Stimulated activated CD8-positive, alpha-beta memory T cell treated with anti-CD3 and anti-CD28 coated beads, Interleukin-7, amount 100 ng/mL, for 1 hour (primary cell): ENCODE results near the gene ZBTB4.
"Not testable (repeated sequence)": the region's sequence is repeated elsewhere in the genome, so short reads cannot be mapped to it uniquely, and the experiment has no call there.

ENCODE experiments used
- DNase-seq, 2 donors: peaks; one replicate each; pipeline ENCODE4 v3.0.0-alpha.2; 2020; ENCODE audit warnings: low read depth in 2 of 2

Gene ZBTB4

GRCh38 chr17:7495906-7496434, 16.5 kb upstream of the ZBTB4 start:
- no peak for DNase-seq

DNA sequence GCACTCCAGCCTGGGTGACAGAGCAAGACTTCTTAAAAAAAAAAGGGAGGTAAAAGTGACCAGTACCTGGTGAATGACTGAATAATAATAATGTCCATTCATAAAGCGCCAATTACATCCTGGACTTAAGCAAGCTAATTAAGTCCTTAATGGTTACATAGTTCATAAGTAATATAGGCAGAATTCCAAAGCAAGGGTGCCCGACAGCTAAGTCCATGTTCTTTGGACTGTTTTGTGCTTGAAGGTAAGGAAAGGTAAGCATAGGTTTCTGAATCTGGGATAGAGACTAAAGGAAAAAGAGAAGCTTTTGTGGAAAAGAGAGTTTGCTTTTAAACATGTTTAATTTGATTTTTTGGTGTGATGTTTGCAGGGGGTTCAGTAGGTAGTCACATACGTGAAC, 14.5 kb upstream of the ZBTB4 start:
- no peak for DNase-seq

DNA sequence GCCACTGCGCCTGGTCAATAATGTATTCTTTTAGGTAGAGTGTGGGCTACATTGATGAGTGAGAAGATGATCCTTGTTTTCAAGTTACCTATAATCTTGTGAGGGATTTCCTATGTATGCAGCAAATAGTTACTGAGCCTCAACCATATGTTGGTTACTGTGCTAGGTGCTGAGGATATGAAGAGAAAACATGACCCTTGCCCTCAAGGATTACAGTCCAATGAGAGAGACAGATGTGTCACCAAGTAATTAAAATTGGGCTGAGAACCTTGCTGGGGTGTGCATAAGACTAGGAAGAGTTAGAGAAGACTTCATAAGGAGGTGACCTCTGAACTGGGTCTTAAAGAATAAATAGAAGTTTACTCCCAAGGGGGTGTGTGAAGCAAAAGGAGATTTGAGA, 12.2 kb upstream of the ZBTB4 start:
- DNase-seq = no peak

DNA sequence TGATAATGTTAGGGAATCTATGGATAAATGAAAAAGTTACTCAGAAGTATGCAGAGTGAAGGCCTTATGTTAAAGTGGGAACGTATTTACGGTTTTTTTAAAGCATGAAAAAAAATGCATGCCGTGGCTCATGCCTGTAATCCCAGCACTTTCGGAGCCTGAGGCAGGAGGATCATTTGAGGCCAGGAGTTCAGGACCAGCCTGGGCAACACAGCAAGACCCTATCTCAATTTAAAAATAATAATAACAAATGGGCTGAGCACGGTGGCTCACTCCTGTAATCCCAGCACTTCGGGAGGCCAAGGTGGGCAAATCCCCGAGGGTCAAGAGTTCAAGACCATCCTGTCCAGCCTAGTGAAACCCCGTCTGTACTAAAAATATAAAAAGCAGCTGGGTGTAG, 10.7 kb upstream of the ZBTB4 start:
- DNase-seq = no peak

DNA sequence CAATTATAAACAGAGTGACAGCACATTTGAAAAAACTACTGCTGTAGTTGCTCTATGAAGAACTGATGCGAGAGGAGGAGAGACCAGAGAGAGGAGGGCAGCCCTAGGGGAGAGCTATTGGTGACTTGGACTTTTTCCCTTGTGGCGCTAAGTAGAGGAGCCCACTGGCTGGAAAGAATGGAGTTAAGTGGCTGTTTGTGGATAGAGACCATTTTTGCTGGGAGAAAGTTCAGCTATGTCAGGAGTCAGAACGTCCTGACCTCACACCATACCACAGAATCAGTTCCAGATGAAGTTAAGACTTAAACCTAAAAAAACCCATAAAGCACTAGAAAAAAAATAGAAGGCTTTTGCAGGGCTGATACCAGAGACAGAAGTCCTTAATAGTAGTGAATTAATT, 6.8 kb upstream of the ZBTB4 start:
- DNase-seq = no peak

- no peak for DNase-seq
Observed at GRCh38 chr17:7484919-7485377, 5.5 kb upstream of the ZBTB4 start.

GRCh38 chr17:7484067-7484918, 4.9 kb upstream of the ZBTB4 start, which contains the start of gene POLR2A:
TSS of gene POLR2A (plus strand) at chr17:7484366.
- DNase-seq = peak; percentile 98 to 99

- DNase-seq = peak; percentile 84 to 88
Observed at GRCh38 chr17:7483255-7484066, 4.0 kb upstream of the ZBTB4 start.

DNA sequence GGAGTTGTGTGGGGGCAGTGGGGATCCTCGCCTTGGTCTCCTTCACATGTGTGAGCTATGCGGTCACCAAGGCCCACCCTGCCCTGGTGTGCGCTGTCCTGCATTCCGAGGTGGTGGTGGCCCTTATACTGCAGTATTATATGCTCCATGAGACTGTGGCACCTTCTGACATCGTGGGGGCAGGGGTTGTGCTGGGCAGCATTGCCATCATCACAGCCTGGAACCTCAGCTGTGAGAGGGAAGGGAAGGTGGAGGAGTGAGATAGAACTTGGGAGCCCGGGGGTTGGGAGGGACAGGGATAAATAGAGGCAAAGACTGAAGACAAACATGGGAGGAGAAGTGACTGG, 3.3 kb upstream of the ZBTB4 start:
- DNase-seq = not testable (repeated sequence)

GRCh38 chr17:7481842-7482741, 2.7 kb upstream of the ZBTB4 start:
- not testable (repeated sequence) for DNase-seq

GRCh38 chr17:7481275-7481674, 1.8 kb upstream of the ZBTB4 start, which contains the start of gene SLC35G6:
TSS of gene SLC35G6 (plus strand) at chr17:7481446. CDS start at chr17:7481517, 71 bp downstream.
- DNase-seq = not testable (repeated sequence)

- DNase-seq = no peak
Observed at GRCh38 chr17:7480089-7480384, 606 bp upstream of the ZBTB4 start.

DNA sequence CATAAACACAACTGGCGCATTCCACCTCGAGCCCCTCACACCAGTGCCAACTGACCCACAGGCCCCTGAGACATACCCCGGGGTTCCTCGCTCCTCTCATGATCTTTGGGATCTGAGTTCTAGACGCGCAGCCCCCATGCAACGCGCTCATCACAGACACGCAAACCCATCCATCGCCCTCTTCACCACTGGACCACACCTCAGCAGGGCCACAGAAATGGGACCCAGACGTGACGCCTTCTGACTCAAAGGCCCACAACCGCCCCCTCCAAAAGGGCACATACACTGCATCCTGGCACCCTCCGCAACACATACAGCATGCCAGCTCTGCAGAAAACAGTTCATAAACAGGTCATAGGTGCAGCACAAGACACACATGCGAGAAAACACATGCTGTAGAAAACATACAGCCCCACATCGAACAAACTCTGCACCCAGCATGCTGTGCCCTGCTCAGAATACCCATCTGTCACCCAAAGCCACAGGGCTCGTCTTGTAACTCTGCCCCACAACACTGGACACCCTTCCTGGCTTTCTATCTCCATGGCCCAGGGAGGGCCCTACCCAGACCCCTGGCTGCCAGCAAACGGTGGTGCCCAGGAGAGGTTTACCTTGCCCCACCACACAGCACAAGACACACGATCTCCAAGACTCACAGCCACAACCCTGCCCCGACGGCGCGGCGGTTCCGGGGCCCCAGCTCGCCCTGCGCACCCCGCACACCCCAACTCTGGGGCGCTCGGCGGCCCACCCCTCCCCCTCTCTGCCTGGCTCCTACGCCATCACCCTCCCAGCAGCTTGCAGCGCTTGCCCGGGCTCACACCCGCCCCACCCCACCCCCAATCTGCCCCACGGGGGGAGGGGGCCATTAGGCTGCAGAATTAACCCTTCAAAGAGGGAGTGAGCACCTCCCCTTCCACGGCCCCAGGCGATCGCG, 887 bp downstream of the ZBTB4 start:
- no peak for DNase-seq

DNA sequence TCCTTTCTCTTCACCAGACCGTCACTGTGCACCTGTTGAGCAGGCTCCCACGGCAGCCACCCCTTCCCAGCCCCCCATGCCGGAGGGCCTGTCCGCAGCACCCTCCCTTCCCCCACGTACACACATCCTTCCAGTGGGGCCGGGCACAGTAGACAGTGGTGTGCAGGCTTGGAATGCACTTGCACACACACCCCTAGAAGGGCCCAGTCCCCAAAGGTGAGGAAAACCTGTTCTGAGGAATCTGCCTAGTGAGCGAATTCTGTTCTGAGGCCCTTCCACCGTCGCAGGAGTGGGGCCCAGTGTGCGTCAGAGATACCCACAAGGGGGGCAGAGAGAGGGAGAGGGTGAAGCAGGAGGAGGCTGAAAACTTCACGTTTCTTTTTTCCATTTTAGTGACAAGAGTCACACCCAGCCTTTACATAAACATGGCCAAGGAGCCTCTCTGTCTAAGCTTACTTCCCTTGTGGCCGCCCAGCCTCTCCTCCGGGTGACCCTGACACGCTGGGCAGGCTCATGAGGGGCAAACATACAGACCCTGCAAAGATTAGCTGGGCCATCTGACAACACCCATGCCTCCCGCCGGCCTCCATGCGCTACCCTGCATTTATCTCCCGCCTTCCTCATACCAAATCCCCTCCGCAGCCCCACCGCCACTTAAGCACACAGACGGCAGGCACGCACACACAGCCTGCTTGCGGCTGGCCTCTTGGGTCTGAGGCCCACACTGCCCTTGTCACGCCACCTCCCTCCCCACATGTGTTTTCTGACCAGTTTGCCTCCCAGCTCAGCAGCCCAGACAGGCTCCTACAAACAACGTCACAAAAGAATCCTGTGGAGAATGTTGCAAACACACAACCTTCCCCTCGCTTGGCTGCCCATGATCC, 1.8 kb downstream of the ZBTB4 start:
- DNase-seq = no peak

DNA sequence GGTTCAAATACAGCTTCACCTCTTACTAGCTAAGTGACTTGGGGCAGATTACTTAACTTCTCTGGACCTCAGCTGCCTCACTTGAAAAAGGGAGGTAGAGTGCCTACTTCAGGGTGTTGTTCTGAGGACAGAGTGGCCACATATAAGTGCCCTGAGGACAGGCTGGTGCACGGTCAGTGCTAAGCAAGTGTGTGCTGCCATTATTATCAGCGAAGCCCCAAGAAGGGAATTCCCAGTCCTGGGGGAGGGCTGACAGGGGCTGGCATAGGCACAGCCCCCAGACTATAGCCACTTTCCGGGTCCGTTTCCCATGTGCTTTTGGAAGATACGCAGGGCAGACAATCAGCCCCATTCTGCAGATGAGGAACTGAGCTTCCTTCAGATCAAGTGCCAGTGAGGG, 2.5 kb downstream of the ZBTB4 start:
- no peak for DNase-seq

GRCh38 chr17:7476494-7476893, 2.9 kb downstream of the ZBTB4 start:
- DNase-seq = no peak

- no peak for DNase-seq
Observed at GRCh38 chr17:7475764-7476422, 3.5 kb downstream of the ZBTB4 start.

DNA sequence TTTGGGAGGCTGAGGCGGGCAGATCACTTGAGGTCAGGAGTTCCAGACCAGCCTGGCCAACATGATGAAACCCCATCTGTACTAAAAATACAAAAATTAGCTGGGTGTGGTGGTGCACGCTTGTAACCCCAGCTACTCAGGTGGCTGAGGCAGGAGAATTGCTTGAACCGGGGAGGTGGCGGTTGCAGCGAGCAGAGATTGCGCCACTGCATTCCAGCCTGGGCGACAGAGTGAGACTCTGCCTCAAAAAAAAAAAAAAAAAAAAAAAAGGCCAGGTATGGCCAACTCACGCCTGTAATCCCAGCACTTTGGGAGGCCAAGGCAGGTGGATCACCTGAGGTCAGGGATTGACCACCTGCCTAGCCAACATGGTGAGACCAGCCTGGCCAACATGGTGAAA, 4.7 kb downstream of the ZBTB4 start:
- not testable (repeated sequence) for DNase-seq

DNA sequence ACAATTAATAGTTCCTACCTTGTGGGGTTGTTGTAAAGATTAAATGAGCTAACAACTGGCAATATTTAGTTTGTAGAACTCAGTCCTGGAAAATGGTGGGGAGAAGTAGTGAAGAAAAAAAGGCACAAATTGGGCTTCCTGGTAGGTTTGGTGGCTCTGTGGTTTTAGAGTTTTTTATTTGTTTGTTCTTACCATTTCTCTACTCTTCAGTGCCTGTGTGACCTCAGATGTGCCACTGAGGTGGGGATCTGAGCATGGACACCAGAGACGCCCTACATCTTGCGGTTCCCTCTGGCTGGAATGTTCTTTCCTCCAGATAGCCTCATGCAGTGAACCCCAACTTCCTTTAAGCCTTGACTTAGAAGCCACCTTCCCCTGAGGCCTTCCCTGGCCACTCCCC, 7.7 kb downstream of the ZBTB4 start:
- DNase-seq = no peak
